HG03565 (cell line): ENCODE data around the gene THUMPD3.
A peak's percentile ranks its signal among the peaks of the same experiment; 100 is the strongest.

Experiments used
- ATAC-seq: cut with Tn5 transposase; IDR thresholded peaks from one replicate; pipeline ENCODE4 v1.9.1; 2021; ENCODE audit warnings: mild to moderate bottlenecking, moderate library complexity; ENCODE audit not compliant: unreplicated experiment

The THUMPD3 gene

DNA sequence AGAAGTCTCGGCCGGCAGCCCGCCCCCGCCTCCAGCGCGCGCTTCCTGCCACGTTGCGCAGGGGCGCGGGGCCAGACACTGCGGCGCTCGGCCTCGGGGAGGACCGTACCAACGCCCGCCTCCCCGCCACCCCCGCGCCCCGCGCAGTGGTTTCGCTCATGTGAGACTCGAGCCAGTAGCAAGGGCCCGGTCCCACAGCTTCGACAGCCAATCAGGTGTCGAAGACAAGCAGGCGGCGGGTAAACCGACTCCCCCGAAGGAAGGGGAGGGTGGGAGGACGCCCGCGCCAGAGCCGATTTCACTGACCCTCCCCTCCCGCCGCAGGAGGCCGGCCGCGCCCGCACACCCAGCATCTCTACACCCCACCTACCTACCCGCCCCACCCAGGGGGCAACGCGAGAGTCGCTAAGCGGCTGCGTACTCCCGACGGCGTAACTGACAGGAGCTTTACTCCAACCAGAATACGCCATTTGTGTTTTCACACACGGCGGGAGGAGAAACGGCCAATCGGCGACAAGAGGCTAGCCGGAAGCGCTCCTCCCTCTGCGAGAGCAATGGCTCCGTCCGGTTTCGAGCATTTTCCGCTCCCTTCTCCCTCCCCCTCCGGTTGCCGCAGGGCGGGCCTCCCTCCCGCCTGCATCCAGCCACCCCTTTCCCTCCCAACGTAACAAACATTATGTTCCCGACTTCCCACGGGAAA, 33.9 kb downstream of the THUMPD3 start:
- ATAC-seq, result peak; percentile 68

GRCh38 chr3:9397332-9397905, 34.6 kb downstream of the THUMPD3 start, which contains the start of gene SETD5:
Gene SETD5, plus strand, starts transcription at chr3:9397615. Its CDS starts 31,324 bp downstream, at chr3:9428939.
- peak; percentile 32 for ATAC-seq

GRCh38 chr3:9397906-9398699, 35.2 kb downstream of the THUMPD3 start:
- ATAC-seq, result no peak

DNA sequence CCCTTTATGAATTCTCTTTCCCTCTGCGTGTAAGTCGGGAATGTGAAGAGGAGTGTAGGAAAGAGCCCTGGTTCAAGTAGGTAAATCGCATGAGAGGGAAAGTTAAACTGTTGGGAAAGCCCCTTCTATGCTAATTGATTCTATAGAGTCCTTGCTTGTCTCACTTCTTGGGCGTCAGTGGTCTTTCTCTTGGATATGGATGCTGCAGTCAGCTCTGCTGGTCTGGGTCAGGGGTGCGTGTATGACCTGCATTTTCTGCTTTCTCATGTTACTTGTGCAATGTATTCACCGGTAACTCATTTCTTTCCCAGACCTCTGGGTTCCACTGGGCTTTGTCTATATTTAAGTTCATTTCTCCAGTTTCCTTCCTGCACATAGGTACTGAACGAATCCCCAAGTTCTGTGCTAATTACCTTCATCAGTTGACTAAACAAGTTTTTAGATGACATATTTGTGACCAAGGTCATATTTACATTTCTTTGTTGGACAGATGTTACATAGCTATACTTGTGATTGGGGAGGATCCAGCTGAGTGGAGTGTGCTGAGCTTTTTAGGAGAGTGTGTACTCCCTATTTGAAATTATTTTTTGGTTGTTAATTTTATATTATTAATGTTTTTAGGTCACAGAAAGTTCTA, 36.0 kb downstream of the THUMPD3 start:
- ATAC-seq, result no peak

DNA sequence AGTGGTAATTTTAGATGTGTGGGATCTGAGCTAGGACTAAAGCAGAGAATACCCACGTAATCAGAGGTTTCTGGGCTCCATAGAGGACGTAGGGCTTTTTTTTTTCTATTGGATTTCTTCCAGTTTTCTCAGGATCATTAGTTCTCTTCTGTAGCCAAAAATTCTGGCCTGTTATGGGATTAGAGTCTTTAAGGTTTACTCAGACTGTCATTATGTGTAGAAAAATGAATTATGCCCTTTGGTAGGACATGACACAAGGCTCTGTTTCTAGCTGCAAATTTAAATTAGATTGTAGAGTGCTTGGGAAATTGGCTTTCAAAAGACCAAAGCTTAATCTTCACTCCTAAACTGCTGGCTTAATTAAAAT, 36.5 kb downstream of the THUMPD3 start:
- no peak for ATAC-seq

DNA sequence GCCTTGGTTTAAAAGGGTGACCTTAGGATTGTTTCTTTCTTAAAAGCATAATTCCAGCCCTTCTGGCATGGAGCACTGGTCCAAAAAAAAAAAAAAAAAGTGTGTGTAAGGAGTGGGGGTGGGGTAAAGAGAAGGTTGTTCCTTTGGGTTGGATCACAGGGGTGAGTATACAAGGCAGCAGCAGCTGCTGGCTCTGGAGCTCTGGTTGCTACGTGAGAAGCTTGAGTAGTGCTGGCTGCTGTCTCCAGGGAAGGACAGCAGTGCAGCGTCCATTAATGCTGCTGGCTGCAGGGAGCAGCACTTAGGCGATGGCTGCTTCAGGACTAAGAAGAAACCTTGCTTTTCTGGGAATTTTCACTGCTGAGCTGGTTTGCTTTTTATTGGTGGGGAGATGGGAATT, 36.9 kb downstream of the THUMPD3 start:
- no peak for ATAC-seq

- ATAC-seq, result no peak
Measured at GRCh38 chr3:9400616-9401015, 37.8 kb downstream of the THUMPD3 start.

- no peak for ATAC-seq
Measured at GRCh38 chr3:9401986-9402385, 39.1 kb downstream of the THUMPD3 start.

- ATAC-seq, result no peak
Measured at GRCh38 chr3:9402410-9403228, 39.8 kb downstream of the THUMPD3 start.

DNA sequence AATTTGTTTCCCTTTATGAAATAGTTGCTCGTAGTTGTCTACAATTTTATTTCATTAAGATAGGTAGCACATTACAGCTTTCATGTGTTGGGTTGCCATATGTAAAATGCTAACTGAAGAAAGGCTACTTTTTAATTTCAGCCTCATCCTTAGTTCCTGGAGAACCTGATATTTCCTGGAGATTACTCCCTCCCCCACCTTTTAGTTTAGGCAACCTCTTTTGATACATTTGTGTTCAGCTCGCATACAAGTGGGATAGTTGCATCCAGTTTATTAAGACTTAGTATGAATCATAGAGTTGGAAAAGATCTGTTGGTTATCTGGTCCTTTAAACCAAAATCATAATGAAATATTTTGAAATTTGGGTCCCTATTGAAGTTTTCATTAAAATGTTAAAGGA, 40.6 kb downstream of the THUMPD3 start:
- ATAC-seq, result no peak

DNA sequence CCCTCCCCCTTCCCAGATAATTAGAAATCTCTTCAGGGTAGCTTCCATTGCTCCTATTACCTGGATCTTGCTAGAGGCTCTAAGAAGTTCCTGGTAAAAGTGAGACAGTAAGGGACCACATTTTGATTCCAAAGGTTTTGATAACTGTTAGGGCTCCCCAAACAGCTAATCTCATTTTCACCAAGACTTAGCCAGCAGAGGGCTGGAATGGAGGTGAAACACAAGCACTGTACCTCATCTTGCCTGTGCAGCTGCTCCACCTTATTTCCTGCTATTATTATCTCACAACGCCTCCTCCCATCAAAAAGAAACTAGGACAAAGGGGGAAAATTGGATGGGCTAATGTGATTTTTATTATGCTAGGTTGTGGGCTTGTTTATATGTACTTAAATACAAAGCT, 41.8 kb downstream of the THUMPD3 start:
- no peak for ATAC-seq

DNA sequence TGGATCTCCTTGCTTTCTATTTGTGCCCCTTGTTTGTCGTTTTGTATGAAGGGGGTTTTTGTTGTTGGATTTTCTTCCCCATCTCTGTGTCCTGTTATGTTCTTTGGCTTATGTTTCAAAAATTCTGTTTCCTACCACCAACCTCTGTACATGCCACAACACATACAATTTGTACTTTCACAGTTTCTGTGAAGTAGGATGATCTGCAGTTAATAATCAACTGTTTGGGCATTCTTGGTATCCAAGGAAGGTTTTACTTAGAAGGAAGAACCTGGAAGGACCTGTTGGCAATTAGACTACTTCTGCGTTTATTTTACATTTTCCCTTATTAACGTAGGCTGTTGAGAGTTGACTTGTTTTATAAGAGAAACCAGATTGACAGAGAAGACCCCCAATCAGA, 42.9 kb downstream of the THUMPD3 start:
- no peak for ATAC-seq

DNA sequence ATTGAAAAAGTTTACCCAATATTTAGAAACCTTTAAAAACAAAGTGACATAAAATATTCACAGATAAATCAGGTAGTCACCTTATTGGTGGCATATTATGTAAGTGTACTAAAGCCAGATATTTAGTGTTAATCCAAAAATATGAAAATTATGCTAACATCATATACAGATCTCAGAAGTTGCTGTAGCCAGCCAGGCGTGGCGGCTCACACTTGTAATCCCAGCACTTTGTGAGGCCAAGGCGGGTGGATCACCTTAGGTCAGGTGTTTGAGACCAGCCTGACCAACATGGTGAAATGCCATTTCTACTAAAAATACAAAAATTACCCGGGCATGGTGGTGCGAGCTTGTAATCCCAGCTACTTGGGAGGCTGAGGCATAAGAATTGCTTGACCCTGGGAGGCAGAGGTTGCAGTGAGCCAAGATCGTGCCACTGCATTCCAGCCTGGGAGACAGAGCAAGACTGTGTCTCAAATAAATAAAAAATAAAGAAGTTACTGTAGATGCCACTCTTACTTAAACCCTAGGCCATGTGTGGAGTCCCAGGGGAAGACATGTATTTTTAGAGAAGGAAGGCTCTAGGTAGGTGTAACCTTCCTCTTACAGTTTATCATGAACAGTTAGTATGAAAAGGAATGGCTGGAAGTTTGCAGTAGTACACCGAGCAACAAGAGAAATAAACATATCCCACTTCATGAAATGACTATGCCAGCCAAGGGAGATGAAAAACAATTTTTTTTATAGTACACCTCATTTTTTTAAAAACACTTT, 44.2 kb downstream of the THUMPD3 start:
- ATAC-seq, result no peak

DNA sequence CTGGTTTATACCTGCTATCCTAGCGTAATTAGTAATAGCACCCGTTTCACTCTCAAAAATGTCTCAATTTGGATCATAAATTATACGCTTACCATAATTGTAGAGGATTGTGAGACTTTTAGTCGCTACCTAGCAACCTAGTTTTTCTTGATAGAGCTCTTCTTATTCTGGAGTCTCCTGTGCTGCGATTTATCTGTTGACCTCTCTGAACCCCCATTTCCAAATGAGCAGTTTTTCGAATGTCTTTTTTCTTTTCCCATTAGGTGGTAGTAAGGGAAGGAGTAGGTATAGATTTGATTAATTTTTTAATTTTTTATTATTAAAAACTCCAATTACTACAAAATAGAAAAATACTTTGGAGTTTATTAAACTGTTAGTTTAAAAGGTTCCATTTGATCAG, 45.2 kb downstream of the THUMPD3 start:
- no peak for ATAC-seq

GRCh38 chr3:9408546-9408945, 45.7 kb downstream of the THUMPD3 start:
- no peak for ATAC-seq

DNA sequence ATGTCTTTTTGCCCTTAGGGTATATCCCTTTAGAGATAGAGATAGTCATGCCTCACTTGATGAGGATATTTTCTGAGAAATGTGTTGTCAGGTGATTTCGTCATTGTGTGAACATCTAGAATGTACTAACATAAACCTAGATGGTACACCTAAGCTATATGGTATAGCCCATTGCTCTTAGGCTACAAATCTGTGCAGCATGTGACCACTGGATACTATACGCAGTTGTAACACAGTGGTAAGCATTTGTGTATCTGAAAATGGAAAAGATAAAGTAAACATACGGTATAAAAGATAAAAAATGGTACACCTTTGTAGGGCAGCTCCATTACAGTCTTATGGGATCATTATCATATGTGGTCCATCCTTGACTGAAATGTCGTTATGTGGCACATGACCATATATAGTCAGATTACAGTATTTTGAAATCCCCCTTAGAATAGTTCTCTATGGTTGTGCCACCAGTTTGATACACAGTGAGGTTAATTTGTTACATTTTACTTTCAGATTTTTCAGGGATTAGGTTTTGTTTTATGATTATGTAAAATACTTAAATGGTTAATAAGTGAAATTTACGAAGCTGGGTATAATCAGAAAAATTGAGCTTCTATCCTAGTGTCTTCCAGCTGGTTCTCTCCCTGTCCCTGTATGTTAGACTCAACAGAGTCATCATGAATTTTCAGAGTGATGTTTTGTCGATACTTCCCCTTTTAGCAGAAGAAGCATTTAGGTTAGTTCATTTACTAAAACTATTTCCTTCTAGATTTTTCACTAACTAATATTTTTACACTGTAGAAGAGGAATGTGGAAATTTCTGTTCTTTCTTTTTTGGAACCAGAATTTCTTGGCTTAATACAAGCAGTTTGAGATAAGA, 47.4 kb downstream of the THUMPD3 start:
- no peak for ATAC-seq

- no peak for ATAC-seq
Measured at GRCh38 chr3:9411302-9411701, 48.4 kb downstream of the THUMPD3 start.

DNA sequence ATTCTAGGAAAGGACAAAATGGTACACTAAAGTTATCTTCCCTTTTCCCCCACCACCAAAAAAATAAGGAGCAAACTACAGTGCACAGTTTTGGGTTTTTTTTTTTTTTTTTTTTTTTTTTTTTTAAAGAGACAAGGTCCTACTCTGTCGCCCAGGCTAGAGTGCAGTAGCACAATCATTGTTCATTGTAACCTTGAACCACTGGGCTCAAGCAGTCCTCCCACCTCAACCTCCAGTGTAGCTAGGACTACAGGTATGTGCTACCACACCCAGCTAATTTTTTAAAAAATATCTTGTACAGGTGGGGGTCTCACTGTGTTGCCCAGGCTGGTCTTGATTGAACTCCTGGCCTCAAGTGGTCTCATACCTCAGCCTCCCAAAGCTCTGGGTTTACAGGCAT, 49.4 kb downstream of the THUMPD3 start:
- no peak for ATAC-seq

- ATAC-seq, result no peak
Measured at GRCh38 chr3:9414826-9415225, 52.0 kb downstream of the THUMPD3 start.
